D721Med (cell line): ENCODE results near the gene EYS.

Experiments used
- DNase-seq: peaks from one replicate; pipeline ENCODE4 v3.0.0; 2011; ENCODE audit warnings: low spot score; ENCODE audit not compliant: insufficient read length
- FAIRE-seq: peaks from 2 replicates; lab custom pipeline; 2011; peaks lifted over from hg19 to GRCh38; lab: Jason Lieb, UNC
- CTCF ChIP-seq: IDR thresholded peaks from 2 replicates; pipeline ENCODE4 v1.5.1; 2012; ENCODE audit warnings: mild to moderate bottlenecking, control low read depth; ENCODE audit not compliant: insufficient read depth; ENCODE audit errors: missing control alignments

EYS gene

DNA sequence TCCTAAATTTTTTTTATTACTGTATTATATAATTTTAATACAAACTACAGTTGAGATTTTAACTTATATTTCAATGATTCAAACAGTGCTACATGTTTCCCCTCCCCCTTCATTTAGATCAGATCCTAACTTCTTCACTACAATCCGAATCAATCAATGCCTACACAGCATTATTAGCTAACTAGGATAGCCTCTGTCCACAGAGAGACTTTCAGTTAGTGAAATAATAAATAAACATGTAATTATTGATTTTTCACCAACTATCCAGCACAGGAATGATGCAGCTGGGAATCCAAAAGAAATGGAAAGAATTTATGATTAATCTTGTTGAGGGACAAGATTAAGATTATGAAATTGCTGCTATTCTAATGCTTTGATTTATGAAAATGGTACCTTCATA is 1907.7 kb downstream of the EYS start:
- FAIRE-seq (no peak), DNase-seq (no peak)
- TF ChIP-seq CTCF: no peak

DNA sequence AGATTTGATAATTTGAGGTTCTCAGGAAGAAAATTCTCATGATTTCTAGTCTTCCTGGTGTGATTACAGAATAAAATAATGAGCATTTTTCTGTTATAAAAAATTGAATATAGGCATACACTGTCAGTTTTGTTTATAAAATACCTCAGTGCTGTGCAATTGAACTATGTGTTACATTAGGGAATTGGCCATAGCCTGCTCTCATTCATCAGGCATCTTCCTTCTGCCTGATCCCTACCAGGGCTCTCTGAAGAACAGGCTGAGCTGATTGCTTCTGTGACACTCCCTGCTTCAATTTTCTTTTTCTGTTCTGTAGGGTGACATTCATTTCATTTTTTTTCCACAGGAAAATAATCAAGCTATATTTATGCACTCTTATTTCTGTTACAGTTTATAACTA is 1908.6 kb downstream of the EYS start:
- no peak for DNase-seq
- no peak for TF ChIP-seq CTCF
- FAIRE-seq: no peak

DNA sequence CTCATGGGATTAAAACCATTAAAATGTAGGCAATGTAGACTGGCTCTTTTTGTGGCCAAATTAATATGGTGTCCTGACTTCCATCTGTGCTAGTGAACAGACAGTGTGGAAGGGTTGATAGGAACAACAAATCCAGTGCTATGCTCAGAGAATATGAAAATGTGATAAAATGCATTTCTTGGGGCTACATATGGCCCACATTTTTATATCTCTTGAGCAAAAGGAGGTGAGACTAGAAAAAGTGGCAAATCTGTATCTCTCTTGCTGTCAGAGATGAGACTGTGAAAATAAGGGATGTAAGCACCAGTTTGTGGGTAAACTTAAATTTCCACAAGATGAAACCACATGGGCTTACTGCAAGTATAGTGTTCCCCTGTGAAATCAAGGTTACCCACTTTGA is 1909.3 kb downstream of the EYS start:
- no peak for DNase-seq
- no peak for FAIRE-seq
- no peak for TF ChIP-seq CTCF

DNA sequence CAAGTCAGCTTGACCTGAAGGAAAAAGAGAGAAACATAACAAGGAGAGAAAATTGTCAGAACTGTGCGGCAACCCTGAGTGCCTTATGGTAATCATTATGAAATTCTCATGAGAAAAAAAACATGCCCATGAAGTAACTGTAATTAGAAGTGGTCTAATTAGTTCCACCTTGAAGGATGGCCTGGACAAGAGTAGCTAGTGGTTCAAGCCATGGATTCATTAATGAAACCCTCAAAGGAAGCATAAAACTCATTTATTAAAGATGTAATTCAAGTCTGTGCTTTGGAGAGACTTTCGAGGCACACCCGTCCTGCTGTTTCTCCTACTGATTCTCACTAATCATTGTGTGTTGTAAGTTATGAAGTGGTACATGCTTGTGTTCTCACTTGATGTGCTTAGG is 1911.2 kb downstream of the EYS start:
- TF ChIP-seq CTCF: no peak
- no peak for DNase-seq
- no peak for FAIRE-seq

DNA sequence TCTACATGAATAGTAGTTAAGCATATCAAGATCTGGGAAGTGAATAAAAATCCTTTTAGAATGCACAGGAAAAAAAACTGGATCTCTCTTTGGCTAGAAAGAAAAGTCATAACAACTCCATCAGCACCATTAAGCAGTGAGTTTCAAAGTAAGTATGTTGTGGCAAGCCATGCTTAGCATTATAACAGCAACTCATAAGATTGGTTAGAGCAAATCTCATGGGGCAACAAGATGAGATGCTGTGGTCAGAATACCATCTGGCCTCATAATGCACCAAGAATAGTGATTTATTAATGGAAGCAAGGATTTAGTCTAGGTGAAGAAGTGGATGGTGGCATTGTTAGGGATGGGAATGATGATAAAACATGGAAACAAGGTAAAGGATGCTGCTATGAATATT is 1912.0 kb downstream of the EYS start:
- peak; percentile 94 for FAIRE-seq
- TF ChIP-seq CTCF: no peak
- no peak for DNase-seq

DNA sequence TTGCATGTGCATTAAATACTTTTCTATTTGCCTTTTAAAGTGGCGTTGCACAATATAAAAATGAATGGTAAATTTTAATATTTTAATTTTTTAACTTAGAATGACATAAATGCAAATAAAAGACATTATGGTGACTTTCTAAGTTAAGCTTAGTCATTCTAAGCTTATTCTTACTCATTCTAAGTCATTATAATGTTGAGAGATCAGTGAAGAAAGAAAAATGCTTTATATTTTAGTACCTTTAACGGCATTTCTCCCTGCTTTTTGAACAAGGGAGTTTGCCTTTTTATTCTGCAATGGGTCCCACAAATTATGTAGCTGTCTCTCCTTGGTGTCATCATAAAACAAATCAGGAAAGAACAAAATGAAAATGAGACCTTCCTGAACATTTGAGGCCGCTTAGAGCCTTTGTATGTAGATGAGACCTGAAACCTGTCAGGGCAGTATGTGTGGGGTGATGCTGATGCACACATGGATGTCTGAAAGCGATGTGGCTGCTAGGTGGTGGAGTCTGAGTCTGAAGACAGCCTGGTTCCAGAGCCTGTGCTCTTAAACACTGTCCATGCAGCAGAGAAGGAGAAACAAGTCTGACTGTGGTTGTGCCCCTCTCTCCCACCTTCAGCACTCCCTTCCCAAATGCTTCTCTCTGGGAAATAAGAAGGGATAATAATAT is 1913.4 kb downstream of the EYS start:
- TF ChIP-seq CTCF: no peak

DNA sequence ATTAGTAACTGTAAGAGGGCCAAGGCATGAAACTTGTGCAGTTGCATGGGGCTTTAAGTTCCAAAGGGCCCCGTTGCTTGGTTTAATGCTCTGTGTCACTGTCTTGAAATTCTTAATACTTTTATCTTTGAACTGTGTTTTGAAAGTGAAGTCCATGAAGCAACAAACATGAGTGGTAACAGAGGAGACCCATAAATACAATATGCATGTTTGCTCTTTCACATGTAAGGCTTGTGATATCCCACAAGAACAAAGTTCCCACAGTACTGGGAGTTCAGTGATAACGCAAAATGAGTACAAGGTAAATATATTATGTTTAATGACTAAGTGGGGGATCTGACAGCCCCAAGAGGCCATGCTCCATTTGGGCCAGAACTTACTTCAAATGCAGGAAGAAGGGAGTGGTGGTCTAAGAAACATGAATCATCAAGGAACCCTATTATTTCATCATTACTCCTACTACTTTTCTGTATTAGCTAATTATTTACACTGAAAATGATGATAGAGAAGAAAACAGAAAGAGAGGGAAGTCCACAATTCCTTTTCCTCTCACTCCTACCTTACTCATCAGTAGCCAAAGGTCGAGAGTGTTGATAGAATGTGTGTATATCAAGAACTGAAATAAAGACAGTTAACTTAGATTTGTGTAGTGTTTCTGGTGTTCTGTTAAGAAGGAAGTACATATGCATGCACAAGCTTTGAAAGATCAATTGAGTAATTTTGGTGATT is 1914.1 kb downstream of the EYS start:
- no peak for FAIRE-seq
- no peak for DNase-seq
- no peak for TF ChIP-seq CTCF

More for the DNA sequence above, 1913.4 kb downstream of the EYS start:
- no peak for FAIRE-seq
- DNase-seq: no peak
